Endothelial cell of umbilical vein (primary cell): Measurements from ENCODE around the gene PCDHGB2. TPM values are rescaled to one million over a fixed set of nuclear protein-coding genes. Genes with fewer than 3 reads are reported as not detected.
"Not testable (repeated sequence)": the region's sequence is repeated elsewhere in the genome, so short reads cannot be mapped to it uniquely, and the experiment has no call there.

Experiments used
- BruUV-seq: library from RNA; stranded (reverse); fragments of 400-500 nt; replicated peaks from 2 replicates; lab custom pipeline; 2021; lab: Mats Ljungman, UMichigan
- CTCF ChIA-PET: fragments of 300-600, 350-600 bp; sonication (Branson Sonifier 250); formaldehyde crosslinking; loops from one replicate; lab custom pipeline; 2021; ENCODE audit warnings: antibody characterized with exemption, inconsistent platforms; lab: Charles Lee
- POLR2A ChIA-PET: fragments of 300-600, 350-600 bp; sonication (Branson Sonifier 250); formaldehyde crosslinking; loops from one replicate; lab custom pipeline; 2021; ENCODE audit warnings: antibody characterized with exemption, inconsistent platforms; lab: Charles Lee
- DNase-seq: peaks from one replicate; pipeline ENCODE4 v3.0.0-alpha.2; 2011; ENCODE audit warnings: low read depth, low spot score
- FAIRE-seq: peaks from 2 replicates; lab custom pipeline; 2011; peaks lifted over from hg19 to GRCh38; lab: Jason Lieb, UNC
- H2AFZ ChIP-seq: 2 replicates; pipeline ENCODE4 v1.6.0; 2012; ENCODE audit warnings: low read depth, low read length, control low read depth, inconsistent platforms
- H3K27ac ChIP-seq: 2 replicates; pipeline ENCODE4 v1.5.1; 2011; ENCODE audit warnings: low read depth, mild to moderate bottlenecking, control low read depth, low read length, moderate library complexity; ENCODE audit not compliant: insufficient read depth
- H3K27me3 ChIP-seq, 2 experiments: 2 replicates each; pipeline versions ENCODE4 v1.6.0 to v1.6.1; 2011; ENCODE audit warnings: low read length in 2 of 2, mixed read lengths in 1 of 2; ENCODE audit not compliant: control insufficient read depth in 2 of 2, insufficient read depth in 2 of 2
- H3K36me3 ChIP-seq, 2 experiments: 2 replicates in 1 of 2; 3 replicates in 1 of 2; pipeline ENCODE4 v1.5.1; 2011; ENCODE audit warnings: low read length in 2 of 2, mild to moderate bottlenecking in 1 of 2, moderate library complexity in 1 of 2; ENCODE audit not compliant: control insufficient read depth in 2 of 2, insufficient read depth in 2 of 2; ENCODE audit errors: extremely low read depth in 1 of 2
- H3K4me1 ChIP-seq: 3 replicates; pipeline ENCODE4 v1.5.1; 2011; ENCODE audit warnings: mild to moderate bottlenecking, low read length; ENCODE audit not compliant: control insufficient read depth, insufficient read depth; ENCODE audit errors: extremely low read depth
- H3K4me2 ChIP-seq: 2 replicates; pipeline ENCODE4 v1.6.1; 2011; ENCODE audit warnings: low read length, control low read depth, mixed read lengths; ENCODE audit not compliant: insufficient read depth
- H3K4me3 ChIP-seq, 3 experiments: fragments of 200-600 bp in 1 of 3; sonication (generic), shearing (Covaris generic) in 1 of 3; replicated peaks in 1 of 3; 2 replicates each; pipeline ENCODE4 v1.5.1; 2011 to 2016; ENCODE audit warnings: control low read depth in 3 of 3, low read length in 3 of 3, mild to moderate bottlenecking in 2 of 3, inconsistent platforms in 1 of 3, low read depth in 1 of 3, moderate library complexity in 1 of 3; ENCODE audit not compliant: insufficient read depth in 1 of 3
- H3K79me2 ChIP-seq: 2 replicates; pipeline ENCODE4 v1.6.0; 2012; ENCODE audit warnings: low read length, inconsistent platforms; ENCODE audit not compliant: control insufficient read depth, insufficient read depth
- H3K9ac ChIP-seq: replicated peaks from 2 replicates; pipeline ENCODE3; 2011; ENCODE audit warnings: low read length, control low read depth; ENCODE audit not compliant: insufficient read depth; ENCODE audit errors: extremely low read depth
- H3K9me1 ChIP-seq: replicated peaks from 3 replicates; pipeline ENCODE4 v1.6.0; 2011; ENCODE audit warnings: mild to moderate bottlenecking, low read length; ENCODE audit not compliant: control insufficient read depth, insufficient read depth; ENCODE audit errors: extremely low read depth
- H3K9me3 ChIP-seq: replicated peaks from 2 replicates; pipeline ENCODE4 v1.5.1; 2012; ENCODE audit warnings: low read length, inconsistent platforms; ENCODE audit not compliant: control insufficient read depth, insufficient read depth
- H4K20me1 ChIP-seq: replicated peaks from 2 replicates; pipeline ENCODE3; 2011; ENCODE audit warnings: mild to moderate bottlenecking, low read length; ENCODE audit not compliant: control insufficient read depth, insufficient read depth; ENCODE audit errors: extremely low read depth
- CTCF ChIP-seq, 2 donors: IDR thresholded peaks; 1 replicate in 1 of 2; 2 replicates in 1 of 2; pipeline ENCODE4 v1.5.1; 2011; ENCODE audit warnings: low read length in 2 of 2, mild to moderate bottlenecking in 2 of 2, moderate library complexity in 2 of 2, control low read depth in 1 of 2, inconsistent platforms in 1 of 2, low read depth in 1 of 2; ENCODE audit not compliant: insufficient read depth in 1 of 2; ENCODE audit errors: extremely low read depth in 1 of 2
- EZH2 ChIP-seq: IDR thresholded peaks from 2 replicates; pipeline ENCODE4 v1.6.1; 2012; ENCODE audit warnings: borderline replicate concordance, low read depth, mild to moderate bottlenecking, moderate library complexity, low read length, inconsistent platforms; ENCODE audit not compliant: severe bottlenecking
- FOS ChIP-seq: IDR thresholded peaks from 2 replicates; pipeline ENCODE4 v1.6.1; 2011; ENCODE audit warnings: mild to moderate bottlenecking, low read length, moderate library complexity, borderline replicate concordance; ENCODE audit not compliant: insufficient read depth
- GATA2 ChIP-seq: IDR thresholded peaks from 2 replicates; pipeline ENCODE4 v1.7.0; 2011; ENCODE audit warnings: low read depth, mild to moderate bottlenecking, moderate library complexity, mixed read lengths, low read length; ENCODE audit not compliant: insufficient read length, insufficient read depth
- JUN ChIP-seq: IDR thresholded peaks from 2 replicates; pipeline ENCODE4 v1.6.1; 2011; ENCODE audit warnings: borderline replicate concordance, low read depth; ENCODE audit not compliant: insufficient read length, insufficient read depth
- MAX ChIP-seq: IDR thresholded peaks from 2 replicates; pipeline ENCODE4 v1.6.1; 2011; ENCODE audit not compliant: insufficient read depth, insufficient read length
- MYC ChIP-seq: IDR thresholded peaks from one replicate; pipeline ENCODE4 v1.6.1; 2011; ENCODE audit warnings: mild to moderate bottlenecking, low read depth, low read length
- POLR2A ChIP-seq: IDR thresholded peaks from 2 replicates; pipeline ENCODE4 v1.6.1; 2012; ENCODE audit warnings: low read depth, mild to moderate bottlenecking, control low read depth, low read length
- POLR2AphosphoS5 ChIP-seq: IDR thresholded peaks from 2 replicates; pipeline ENCODE4 v1.6.1; 2012; ENCODE audit warnings: low read depth, mild to moderate bottlenecking, control low read depth, low read length, moderate library complexity; ENCODE audit not compliant: insufficient read depth
- dilution Hi-C: fragments of 300-500 bp; cut with MboI; formaldehyde crosslinking; loops from one replicate; pipeline ENCODE4 v1.15.0; 2019; ENCODE audit warnings: low sequenced_read_pairs; ENCODE audit not compliant: extremely low pct_ligation_motif_present
- intact Hi-C: fragments of 100-400 bp; cut with micrococcal nuclease; formaldehyde crosslinking; loops from one replicate; pipeline ENCODE4 v1.10.0; 2022
- polyA plus RNA-seq, 4 experiments: library from polyadenylated mRNA; depleted of rRNA in 3 of 4; stranded (reverse) in 3 of 4; unstranded in 1 of 4; fragments of >200 nt; gene quantifications; 2 replicates each; pipeline versions ENCODE4 v1.2.1 to v1.2.3, GENCODE V29; 2011 to 2012; ENCODE audit warnings: missing spikeins in 1 of 4
- total RNA-seq: library from RNA; stranded (reverse); gene quantifications from 2 replicates; pipeline ENCODE4 v1.2.3, GENCODE V29; 2021

PCDHGB2 gene
- total and polyA plus RNA-seq, 2 donors (not counting 3 experiments of a cell fraction or from before 2014, with no cell fraction given): 1.1 to 2.9 TPM

- H3K9me1 ChIP-seq: no peaks in the 10 kb centered on the region
- no peak for FAIRE-seq
- dilution Hi-C loops: no loop called here
Measured at GRCh38 chr5:141393267-141393666, 33.5 kb downstream of the PCDHGB2 start.

GRCh38 chr5:141394401-141395187 is 34.8 kb downstream of the PCDHGB2 start:
- H3K9me3 ChIP-seq, H3K9ac ChIP-seq, H4K20me1 ChIP-seq, dilution Hi-C loops, intact Hi-C loops, POLR2A ChIA-PET, BruUV-seq, H3K36me3 ChIP-seq, H3K27ac ChIP-seq, DNase-seq, H3K9me1 ChIP-seq, H3K79me2 ChIP-seq, H2AFZ ChIP-seq, H3K4me3 ChIP-seq, H3K4me1 ChIP-seq, FAIRE-seq, H3K4me2 ChIP-seq: not testable (repeated sequence)
- CTCF ChIA-PET: interaction anchor here (1.0 to 3.5 kb wide), 3 partner anchors 13 to 171 kb away, joined by 3 to 21 read pairs (median 3); partner anchors contain the start of genes PCDHB14 and PCDHGA7
- H3K27me3 ChIP-seq: peaks cover 32 to 81% of the 10 kb centered on the region in 2 experiments

More at GRCh38 chr5:141393267-141393666, 33.5 kb downstream of the PCDHGB2 start:
- intact Hi-C loops: no loop called here
- ChIA-PET POLR2A (no interaction called here), CTCF (interaction anchor here (0.8 to 3.7 kb wide), 4 partner anchors 20 to 171 kb away, joined by 3 to 16 read pairs (median 6); partner anchors contain the start of genes PCDHGA10 and PCDHGA3)
- TF ChIP-seq CTCF (IDR thresholded peaks at IDR 0.05; ENCODE audit: extremely low read depth in 1 of 2, insufficient read depth in 1 of 2, low read depth in 1 of 2, low read length in 2 of 2) (no peak), MAX (no peak), MYC (no peak), GATA2 (no peak), EZH2 (no peak), POLR2AphosphoS5 (no peak), FOS (no peak), JUN (no peak), POLR2A (no peak)
- Histone ChIP-seq H3K9ac (no peak overlapping the region), H3K27ac (no peak overlapping the region), H3K36me3 (no peaks in the 10 kb centered on the region), H3K4me2 (no peak overlapping the region), H3K4me3 (no peak overlapping the region), H3K4me1 (no peaks in the 10 kb centered on the region), H3K27me3 (peaks cover 29 to 75% of the 10 kb centered on the region in 2 experiments), H2AFZ (no peak overlapping the region), H4K20me1 (no peaks in the 10 kb centered on the region), H3K9me3 (peaks cover 2% of the 10 kb centered on the region), H3K79me2 (no peaks in the 10 kb centered on the region)
- BruUV-seq: no TSS peak
- no peak for DNase-seq
